Fibroblast of pulmonary artery (primary cell): Measurements from ENCODE around the gene NPR1.
A peak's percentile ranks its signal among the peaks of the same experiment; 100 is the strongest.

Experiments used
- DNase-seq: peaks from one replicate; pipeline ENCODE4 v3.0.0-alpha.2; 2010; ENCODE audit warnings: low read depth
- H3K4me3 ChIP-seq: replicated peaks from 2 replicates; pipeline ENCODE4 v1.5.1; 2011; ENCODE audit warnings: low read depth, mild to moderate bottlenecking, control low read depth, low read length, moderate library complexity
- TF ChIP-seq, protein P1 (sequence below): IDR thresholded peaks from 2 replicates; pipeline ENCODE4 v1.5.1; 2011; ENCODE audit warnings: mild to moderate bottlenecking, control low read depth, low read length, inconsistent platforms; ENCODE audit errors: missing control alignments

NPR1 gene

DNA sequence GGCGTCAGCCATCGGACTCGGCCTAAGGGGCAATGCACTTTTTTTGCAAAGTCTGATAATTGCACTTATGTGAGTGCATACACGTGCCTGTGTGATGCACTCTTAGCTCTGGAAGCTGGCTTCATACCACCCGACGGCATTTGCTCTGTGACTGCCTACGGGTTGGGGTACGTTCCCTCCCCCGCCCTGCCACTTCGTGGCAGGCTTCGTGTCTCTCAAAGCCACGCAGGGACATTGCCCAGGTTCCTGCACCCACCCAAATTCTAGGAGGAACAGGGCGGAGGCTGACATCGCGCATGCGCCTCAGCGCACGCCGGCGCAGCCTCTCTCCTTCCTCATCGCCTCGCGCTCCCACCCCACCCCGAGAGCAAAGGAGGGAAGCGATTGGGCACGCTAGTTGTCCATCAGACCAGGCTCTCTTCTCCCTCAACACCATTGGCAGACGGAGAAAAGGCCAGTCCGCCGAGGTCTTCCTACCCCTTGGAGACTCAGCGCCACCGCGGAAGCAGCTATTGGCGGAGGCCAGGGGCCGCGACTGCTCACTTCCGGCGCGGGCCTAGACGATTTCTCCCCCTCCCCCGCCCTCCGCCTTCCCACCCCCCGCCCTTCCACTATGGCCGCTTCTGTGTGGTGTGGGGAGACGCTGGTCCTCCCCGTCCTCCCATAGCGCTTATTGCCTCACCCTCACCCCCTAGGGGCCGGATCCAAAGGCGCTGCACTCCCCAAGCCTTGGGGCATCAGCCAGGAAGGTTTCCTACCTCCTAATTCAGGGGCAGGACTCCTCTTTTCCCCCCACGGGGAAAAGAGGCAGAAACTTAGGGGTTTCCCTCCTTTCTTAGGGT is 49.2 kb downstream of the NPR1 start, which contains the start of gene INTS3:
TSS of gene INTS3 (plus strand) at position 588 of the 842 bp plus-strand sequence. CDS start 585 bp downstream, outside the sequence.
- TF ChIP-seq, protein P1, sequence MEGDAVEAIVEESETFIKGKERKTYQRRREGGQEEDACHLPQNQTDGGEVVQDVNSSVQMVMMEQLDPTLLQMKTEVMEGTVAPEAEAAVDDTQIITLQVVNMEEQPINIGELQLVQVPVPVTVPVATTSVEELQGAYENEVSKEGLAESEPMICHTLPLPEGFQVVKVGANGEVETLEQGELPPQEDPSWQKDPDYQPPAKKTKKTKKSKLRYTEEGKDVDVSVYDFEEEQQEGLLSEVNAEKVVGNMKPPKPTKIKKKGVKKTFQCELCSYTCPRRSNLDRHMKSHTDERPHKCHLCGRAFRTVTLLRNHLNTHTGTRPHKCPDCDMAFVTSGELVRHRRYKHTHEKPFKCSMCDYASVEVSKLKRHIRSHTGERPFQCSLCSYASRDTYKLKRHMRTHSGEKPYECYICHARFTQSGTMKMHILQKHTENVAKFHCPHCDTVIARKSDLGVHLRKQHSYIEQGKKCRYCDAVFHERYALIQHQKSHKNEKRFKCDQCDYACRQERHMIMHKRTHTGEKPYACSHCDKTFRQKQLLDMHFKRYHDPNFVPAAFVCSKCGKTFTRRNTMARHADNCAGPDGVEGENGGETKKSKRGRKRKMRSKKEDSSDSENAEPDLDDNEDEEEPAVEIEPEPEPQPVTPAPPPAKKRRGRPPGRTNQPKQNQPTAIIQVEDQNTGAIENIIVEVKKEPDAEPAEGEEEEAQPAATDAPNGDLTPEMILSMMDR, result no peak
- peak within 1 kb of the TSS; percentile 65 for H3K4me3 ChIP-seq

DNA sequence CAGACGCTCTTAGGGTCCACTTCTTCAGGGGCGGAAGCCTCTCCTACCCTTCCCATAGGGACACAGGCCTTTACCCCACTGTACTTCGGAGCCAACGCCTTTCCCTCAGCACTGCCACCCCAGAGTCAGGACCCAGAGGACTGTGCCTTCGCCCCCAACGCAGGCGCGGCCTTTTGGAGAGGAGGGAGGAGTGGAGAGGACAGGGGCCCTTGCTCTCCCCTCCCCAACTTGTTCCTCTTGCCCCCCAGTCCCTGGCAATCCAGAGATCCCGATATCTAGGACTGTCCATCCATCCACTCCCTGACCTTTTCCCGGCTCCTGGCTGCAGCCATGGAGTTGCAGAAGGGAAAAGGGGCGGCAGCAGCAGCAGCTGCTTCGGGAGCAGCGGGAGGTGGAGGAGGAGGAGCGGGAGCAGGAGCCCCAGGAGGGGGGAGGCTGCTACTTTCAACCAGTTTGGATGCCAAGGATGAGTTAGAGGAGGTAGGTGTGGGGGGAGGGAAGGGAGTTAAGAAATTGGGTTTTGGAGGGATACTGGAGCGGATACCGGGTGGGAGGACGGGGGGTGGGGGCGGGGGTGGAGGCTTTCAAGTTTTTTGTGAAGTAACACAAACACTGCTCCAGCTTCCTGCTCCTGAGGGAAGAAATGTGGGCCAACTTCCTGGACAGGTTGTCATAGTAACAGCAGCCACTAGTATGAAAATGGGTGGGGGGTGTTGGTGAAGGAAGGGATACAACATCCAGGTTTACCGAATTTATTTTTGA is 50.0 kb downstream of the NPR1 start:
- TF ChIP-seq, protein P1, result no peak
- peak overlapping the region; percentile 65 for H3K4me3 ChIP-seq
- DNase-seq, result peak; percentile 72

More for the DNA sequence above, 49.2 kb downstream of the NPR1 start, which contains the start of gene INTS3:
- peak; percentile 100 for DNase-seq

DNA sequence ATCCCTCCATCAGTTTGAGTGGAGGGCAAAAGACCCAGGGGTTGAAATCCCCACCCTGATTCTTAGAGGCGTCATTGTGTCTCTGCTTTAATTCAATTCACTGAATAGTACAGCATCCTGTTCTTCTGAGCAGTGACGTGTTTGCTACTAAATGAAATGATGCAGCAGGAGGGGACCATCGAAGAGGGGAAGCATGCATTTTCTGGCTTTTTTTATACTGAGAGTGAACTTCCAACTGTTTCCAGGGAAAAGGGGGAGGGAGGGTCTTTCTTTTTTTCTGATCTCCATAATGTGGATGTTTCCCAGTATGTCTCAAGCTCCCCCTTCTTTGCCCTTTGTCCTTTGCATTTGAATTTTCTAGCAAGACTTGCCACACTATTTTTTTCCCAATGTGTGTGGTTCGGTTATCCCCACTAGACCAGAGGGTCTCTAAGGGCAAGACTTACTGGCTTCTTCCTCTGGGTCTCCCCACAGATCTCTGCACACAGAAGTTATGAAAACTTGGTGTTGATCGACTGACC is 52.0 kb downstream of the NPR1 start:
- H3K4me3 ChIP-seq, result no peak overlapping the region
- DNase-seq, result no peak
- TF ChIP-seq, protein P1, result no peak

DNA sequence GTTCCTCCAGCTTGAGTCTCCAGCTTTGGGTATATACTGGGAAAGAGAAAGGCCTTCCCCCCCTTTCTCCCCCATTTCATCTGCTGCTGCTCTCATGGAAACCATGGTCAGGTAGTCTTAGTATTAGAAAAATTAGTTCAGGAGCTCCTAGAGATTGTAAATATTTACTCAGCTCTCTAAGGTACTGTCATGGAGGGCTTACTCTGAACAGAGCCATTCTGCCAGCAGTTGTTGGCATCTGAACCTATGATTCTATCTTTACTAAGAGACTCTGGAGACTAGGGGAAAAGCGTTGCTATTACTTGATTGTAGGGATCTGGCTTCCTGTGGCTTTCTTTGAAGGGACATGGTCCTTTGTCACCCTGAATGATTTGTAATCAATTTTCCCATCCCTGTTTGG is 55.5 kb downstream of the NPR1 start:
- TF ChIP-seq, protein P1, result no peak
- no peak overlapping the region for H3K4me3 ChIP-seq
- no peak for DNase-seq

DNA sequence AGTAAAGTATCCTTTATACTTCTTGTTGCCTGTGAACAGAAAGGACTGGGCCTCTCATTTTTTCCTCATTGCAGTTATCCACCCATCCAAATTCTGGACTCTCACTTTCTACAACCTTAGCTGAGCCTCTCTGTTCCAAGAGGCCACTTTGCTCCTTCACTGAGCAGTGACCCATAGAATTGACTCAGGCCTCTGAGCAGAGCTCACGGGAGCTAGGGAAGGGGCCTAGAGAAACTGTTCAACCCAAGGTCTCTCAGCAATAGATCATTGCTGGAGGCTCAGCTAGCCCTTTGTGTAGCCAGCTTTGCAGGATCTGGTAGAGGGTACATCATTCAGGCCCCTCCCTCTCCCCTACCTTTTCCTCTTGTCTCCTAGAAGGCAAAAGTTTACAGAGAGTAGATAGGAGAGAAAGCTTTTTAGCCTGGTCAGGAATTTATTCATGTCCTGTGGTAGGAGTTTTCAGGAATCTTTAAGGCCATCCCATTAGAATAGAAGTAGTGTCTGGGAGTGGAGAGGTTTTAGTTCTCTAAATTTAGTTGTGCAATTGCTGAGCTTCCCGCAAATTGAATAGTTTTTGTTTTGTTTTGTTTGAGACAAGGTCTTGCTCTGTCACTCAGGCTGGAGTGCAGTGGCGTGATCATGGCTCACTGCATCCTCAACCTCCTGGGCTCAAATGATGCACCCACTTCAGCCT is 56.1 kb downstream of the NPR1 start:
- no peak for DNase-seq
- TF ChIP-seq, protein P1, result no peak
- no peak overlapping the region for H3K4me3 ChIP-seq

DNA sequence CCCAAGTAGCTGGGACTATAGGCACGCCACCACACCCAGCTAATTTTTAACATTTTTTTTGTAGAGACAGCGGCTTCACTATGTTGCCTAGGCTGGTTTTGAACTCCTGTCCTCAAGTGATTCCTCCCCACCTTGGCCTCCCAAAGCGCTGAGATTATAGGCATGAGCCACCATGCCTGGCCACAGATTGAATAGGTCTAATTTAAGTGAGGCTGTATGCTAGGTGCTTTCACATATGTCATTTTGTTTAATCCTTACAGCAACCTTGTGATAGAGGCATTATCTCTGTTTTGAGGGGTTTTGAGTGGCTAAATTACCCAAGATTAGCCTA is 56.6 kb downstream of the NPR1 start:
- H3K4me3 ChIP-seq, result no peak overlapping the region
- TF ChIP-seq, protein P1, result no peak
- DNase-seq, result no peak
